ENCODE data around the gene TMEM179. TPM values are rescaled to one million over a fixed set of nuclear protein-coding genes. Genes with fewer than 3 reads are reported as not detected.
A peak's percentile ranks its signal among the peaks of the same experiment; 100 is the strongest.

Gene TMEM179
- total RNA-seq, 2 donors from 2014 or later: 2.6 to 9.6 TPM

- Histone ChIP-seq H3K27ac (no peak overlapping the region), H3K27me3 (peaks cover 0 to 8% of the 10 kb centered on the region in 2 donors), H3K4me3 (no peak overlapping the region), H3K9me3 (no peaks in the 10 kb centered on the region), H3K36me3 (replicated peaks in 1 of 2; ENCODE audit: insufficient read depth in 1 of 2, low read depth in 2 of 2) (no peaks in the 10 kb centered on the region), H3K4me1 (peaks cover 7% of the 10 kb centered on the region)
- intact Hi-C loops (cut with DNase I): no loop called here
- DNase-seq (no peak), ATAC-seq (no peak)
- TF ChIP-seq CTCF (IDR thresholded peaks at IDR 0.05): no peak
- 85 to 90% methylated on average over 4 to 8 of the region's 8 CpGs for WGBS, 2 donors
Measured at GRCh38 chr14:104600805-104601204, 3.8 kb downstream of the TMEM179 start.

- Histone ChIP-seq H3K4me3 (no peak overlapping the region), H3K4me1 (peaks cover 7% of the 10 kb centered on the region), H3K36me3 (replicated peaks in 1 of 2; ENCODE audit: insufficient read depth in 1 of 2, low read depth in 2 of 2) (no peaks in the 10 kb centered on the region), H3K27me3 (peaks cover 0 to 4% of the 10 kb centered on the region in 2 donors), H3K9me3 (no peaks in the 10 kb centered on the region), H3K27ac (no peak overlapping the region)
- whole genome bisulfite sequencing, 2 donors: 18 to 19% methylated on average over 10 to 14 of the region's 14 CpGs
- intact Hi-C loops (cut with DNase I): no loop called here
- TF ChIP-seq POLR2A (IDR thresholded peaks at IDR 0.05): no peak
- no peak for TF ChIP-seq CTCF (IDR thresholded peaks at IDR 0.05)
- peak in 3 of 4 donors; percentile 21 to 41 (median 35) for DNase-seq
- ATAC-seq: no peak
Measured at GRCh38 chr14:104600141-104600643, 4.4 kb downstream of the TMEM179 start.

GRCh38 chr14:104599446-104599845 is 5.1 kb downstream of the TMEM179 start:
- DNase-seq: no peak
- no peak overlapping the region for H3K4me3 ChIP-seq
- H3K36me3 ChIP-seq (replicated peaks in 1 of 2; ENCODE audit: insufficient read depth in 1 of 2, low read depth in 2 of 2): no peaks in the 10 kb centered on the region
- 87 to 91% methylated on average over 7 of the region's 7 CpGs for WGBS, 2 donors
- peaks cover 6% of the 10 kb centered on the region for H3K4me1 ChIP-seq
- intact Hi-C loops (cut with DNase I): no loop called here
- no peaks in the 10 kb centered on the region for H3K27me3 ChIP-seq
- TF ChIP-seq CTCF (IDR thresholded peaks at IDR 0.05) (no peak), POLR2A (IDR thresholded peaks at IDR 0.05) (no peak)
- H3K27ac ChIP-seq: no peak overlapping the region
- no peak for ATAC-seq
- no peaks in the 10 kb centered on the region for H3K9me3 ChIP-seq

GRCh38 chr14:104598910-104599273 is 5.7 kb downstream of the TMEM179 start:
- Histone ChIP-seq H3K27me3 (no peaks in the 10 kb centered on the region), H3K4me3 (no peak overlapping the region), H3K9me3 (no peaks in the 10 kb centered on the region), H3K27ac (no peak overlapping the region), H3K36me3 (replicated peaks in 1 of 2; ENCODE audit: insufficient read depth in 1 of 2, low read depth in 2 of 2) (no peaks in the 10 kb centered on the region), H3K4me1 (peaks cover under 1% of the 10 kb centered on the region)
- WGBS, 2 donors: 75 to 79% methylated on average over 11 to 12 of the region's 12 CpGs
- ATAC-seq (no peak), DNase-seq (no peak)
- TF ChIP-seq POLR2A (IDR thresholded peaks at IDR 0.05): no peak
- no peak for TF ChIP-seq CTCF (IDR thresholded peaks at IDR 0.05)
- intact Hi-C loops (cut with DNase I): no loop called here
